Suprapubic skin (tissue), 4 donors: Measurements from ENCODE around the gene PMEL. TPM values are rescaled to one million over a fixed set of nuclear protein-coding genes. Genes with fewer than 3 reads are reported as not detected.

ENCODE experiments used
- DNase-seq, 2 donors: peaks; one replicate each; pipeline ENCODE4 v3.0.0-alpha.2; 2019; ENCODE audit warnings: low spot score in 2 of 2
- H3K27ac ChIP-seq: fragments of 200-600 bp; sonication (generic); one replicate; pipeline ENCODE4 v1.5.1; 2019
- H3K27me3 ChIP-seq: fragments of 200-600 bp; sonication (generic); one replicate; pipeline ENCODE4 v1.5.1; 2019
- H3K36me3 ChIP-seq: fragments of 200-600 bp; sonication (generic); one replicate; pipeline ENCODE4 v1.5.1; 2019
- H3K4me1 ChIP-seq: fragments of 200-600 bp; sonication (generic); one replicate; pipeline ENCODE4 v1.5.1; 2019
- H3K4me3 ChIP-seq: fragments of 200-600 bp; sonication (generic); one replicate; pipeline ENCODE4 v1.5.1; 2019; ENCODE audit warnings: mild to moderate bottlenecking
- H3K9me3 ChIP-seq: fragments of 200-600 bp; sonication (generic); one replicate; pipeline ENCODE4 v1.5.1; 2019
- EP300 ChIP-seq: sonication (generic); formaldehyde crosslinking; IDR thresholded peaks from one replicate; pipeline ENCODE4 v1.6.1; 2017; ENCODE audit warnings: antibody characterized with exemption
- POLR2A ChIP-seq, 2 donors: fragments of 450-650 bp; IDR thresholded peaks; one replicate each; pipeline ENCODE4 v1.6.1; 2017; ENCODE audit warnings: antibody characterized with exemption in 2 of 2, mild to moderate bottlenecking in 2 of 2, moderate library complexity in 2 of 2
- POLR2AphosphoS5 ChIP-seq, 3 donors: sonication (generic); formaldehyde crosslinking; IDR thresholded peaks; one replicate each; pipeline ENCODE4 v1.6.1; 2017; ENCODE audit warnings: antibody characterized with exemption in 3 of 3
- WGBS: methylation state at CpG from one replicate; pipeline ENCODE4 v1.1.5; 2018; 5-methylcytosine and 5-hydroxymethylcytosine counted together
- total RNA-seq, 4 donors: library from RNA; depleted of rRNA; stranded (reverse); fragments of >200 nt; gene quantifications; one replicate each; pipeline ENCODE4 v1.1.0, GENCODE V29; 2016
- TF ChIP-seq, protein P1 (sequence below), 2 donors: fragments of 200-600 bp in 1 of 2; fragments of 450-650 bp in 1 of 2; sonication (generic) in 1 of 2; IDR thresholded peaks; one replicate each; pipeline ENCODE4 v1.5.1; 2016 to 2019; ENCODE audit warnings: antibody characterized with exemption in 2 of 2, mild to moderate bottlenecking in 1 of 2, moderate library complexity in 1 of 2

The PMEL gene
- total RNA-seq, 4 donors from 2014 or later, result 54.4 to 188 (median 71.7) TPM

DNA sequence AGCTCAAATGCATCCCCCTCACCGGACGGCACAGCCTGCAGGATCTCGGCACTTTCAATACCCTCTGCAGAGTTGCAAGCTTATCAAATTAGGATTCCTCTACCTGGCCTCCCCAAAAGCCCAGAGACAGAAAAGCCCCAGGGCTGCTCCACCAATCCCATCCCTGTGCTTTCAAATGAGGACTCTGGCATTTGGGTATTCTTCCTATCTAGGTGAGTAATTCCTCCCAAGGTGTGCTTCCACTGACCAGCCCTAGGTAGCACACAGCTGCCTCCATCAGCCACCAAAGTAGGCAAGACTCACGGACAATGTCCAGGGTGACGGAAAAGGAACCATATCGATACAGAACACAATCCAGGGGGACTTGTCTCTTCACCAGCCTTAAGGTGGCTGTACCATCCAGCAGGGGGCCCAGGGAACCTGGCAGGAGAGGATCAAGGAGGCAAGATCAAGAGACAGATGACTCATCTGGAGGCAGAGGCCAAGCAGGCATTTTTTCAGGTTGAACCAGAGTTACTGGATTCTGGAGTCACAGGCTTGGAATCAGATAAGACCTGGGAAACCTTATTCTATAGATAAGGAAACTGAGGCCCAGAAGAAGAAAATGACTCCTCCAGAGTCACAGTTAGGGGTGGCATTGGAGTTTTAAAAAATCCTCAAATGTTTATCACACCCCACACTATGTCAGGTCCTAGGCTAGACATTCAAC is 9.9 kb downstream of the PMEL start:
- Histone ChIP-seq H3K27ac (peak overlapping the region; percentile 67), H3K36me3 (peaks cover 36% of the 10 kb centered on the region), H3K9me3 (no peaks in the 10 kb centered on the region), H3K4me1 (peaks cover 37% of the 10 kb centered on the region), H3K4me3 (no peak overlapping the region), H3K27me3 (no peaks in the 10 kb centered on the region)
- 63% methylated on average over 6 of the region's 6 CpGs for WGBS
- no peak for TF ChIP-seq POLR2AphosphoS5 (IDR thresholded peaks at IDR 0.05)
- TF ChIP-seq, protein P1, sequence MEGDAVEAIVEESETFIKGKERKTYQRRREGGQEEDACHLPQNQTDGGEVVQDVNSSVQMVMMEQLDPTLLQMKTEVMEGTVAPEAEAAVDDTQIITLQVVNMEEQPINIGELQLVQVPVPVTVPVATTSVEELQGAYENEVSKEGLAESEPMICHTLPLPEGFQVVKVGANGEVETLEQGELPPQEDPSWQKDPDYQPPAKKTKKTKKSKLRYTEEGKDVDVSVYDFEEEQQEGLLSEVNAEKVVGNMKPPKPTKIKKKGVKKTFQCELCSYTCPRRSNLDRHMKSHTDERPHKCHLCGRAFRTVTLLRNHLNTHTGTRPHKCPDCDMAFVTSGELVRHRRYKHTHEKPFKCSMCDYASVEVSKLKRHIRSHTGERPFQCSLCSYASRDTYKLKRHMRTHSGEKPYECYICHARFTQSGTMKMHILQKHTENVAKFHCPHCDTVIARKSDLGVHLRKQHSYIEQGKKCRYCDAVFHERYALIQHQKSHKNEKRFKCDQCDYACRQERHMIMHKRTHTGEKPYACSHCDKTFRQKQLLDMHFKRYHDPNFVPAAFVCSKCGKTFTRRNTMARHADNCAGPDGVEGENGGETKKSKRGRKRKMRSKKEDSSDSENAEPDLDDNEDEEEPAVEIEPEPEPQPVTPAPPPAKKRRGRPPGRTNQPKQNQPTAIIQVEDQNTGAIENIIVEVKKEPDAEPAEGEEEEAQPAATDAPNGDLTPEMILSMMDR (IDR thresholded peaks at IDR 0.05), result peak in 1 of 2 donors; percentile 43
- TF ChIP-seq POLR2A (IDR thresholded peaks at IDR 0.05), result no peak
- no peak for TF ChIP-seq EP300
- no peak for DNase-seq

DNA sequence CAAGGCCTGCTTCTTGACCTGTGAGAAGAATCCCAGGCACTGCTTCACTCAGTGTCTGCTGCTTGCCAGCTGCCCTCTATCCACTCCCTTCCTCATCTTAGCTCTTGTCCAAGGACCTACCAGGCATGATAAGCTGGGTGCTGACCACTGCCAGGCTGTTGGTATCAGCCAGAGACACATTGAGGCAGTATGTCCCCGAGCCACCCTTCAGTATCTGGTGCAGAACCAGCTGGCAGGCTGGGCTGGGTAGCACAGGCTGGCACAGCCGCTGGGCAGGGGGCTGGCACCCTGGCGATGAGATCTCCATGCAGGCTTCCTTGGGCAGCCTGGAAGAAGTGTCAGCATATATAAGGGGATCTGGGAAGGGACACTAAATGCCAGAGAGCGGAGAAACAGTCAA is 10.5 kb downstream of the PMEL start:
- Histone ChIP-seq H3K4me3 (no peak overlapping the region), H3K36me3 (peaks cover 37% of the 10 kb centered on the region), H3K9me3 (no peaks in the 10 kb centered on the region), H3K27me3 (no peaks in the 10 kb centered on the region), H3K27ac (peak overlapping the region; percentile 67), H3K4me1 (peaks cover 37% of the 10 kb centered on the region)
- WGBS, result 83% methylated on average over 3 of the region's 4 CpGs
- TF ChIP-seq EP300 (no peak), POLR2AphosphoS5 (IDR thresholded peaks at IDR 0.05) (no peak), POLR2A (IDR thresholded peaks at IDR 0.05) (no peak)
- TF ChIP-seq, protein P1 (IDR thresholded peaks at IDR 0.05), result no peak
- DNase-seq, result no peak

DNA sequence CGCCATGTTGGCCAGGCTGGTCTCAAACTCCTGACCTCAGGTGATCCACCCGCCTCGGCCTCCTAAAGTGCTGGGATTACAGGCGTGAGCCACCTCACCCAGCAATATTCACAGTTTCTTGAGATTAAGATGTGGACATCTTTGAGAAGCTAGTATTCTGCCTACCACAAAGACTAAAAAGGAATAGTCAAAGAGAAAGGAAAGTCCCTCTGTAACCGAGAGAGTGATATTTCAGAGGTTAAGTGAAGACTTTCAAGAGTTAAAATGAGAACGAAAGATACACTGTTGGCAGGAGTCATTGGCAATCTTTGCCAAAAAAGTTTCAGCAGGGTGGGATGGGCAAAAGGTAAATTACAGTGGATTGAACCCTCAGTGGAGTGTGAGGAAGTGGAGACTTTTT is 19.3 kb downstream of the PMEL start:
- Histone ChIP-seq H3K27me3 (no peaks in the 10 kb centered on the region), H3K36me3 (peaks cover 69% of the 10 kb centered on the region), H3K9me3 (no peaks in the 10 kb centered on the region), H3K27ac (no peak overlapping the region), H3K4me3 (no peak overlapping the region), H3K4me1 (no peaks in the 10 kb centered on the region)
- DNase-seq, result no peak
- TF ChIP-seq, protein P1 (IDR thresholded peaks at IDR 0.05), result no peak
- TF ChIP-seq POLR2A (IDR thresholded peaks at IDR 0.05) (no peak), POLR2AphosphoS5 (IDR thresholded peaks at IDR 0.05) (no peak), EP300 (no peak)
- WGBS, result 81% methylated on average over 6 of the region's 6 CpGs

DNA sequence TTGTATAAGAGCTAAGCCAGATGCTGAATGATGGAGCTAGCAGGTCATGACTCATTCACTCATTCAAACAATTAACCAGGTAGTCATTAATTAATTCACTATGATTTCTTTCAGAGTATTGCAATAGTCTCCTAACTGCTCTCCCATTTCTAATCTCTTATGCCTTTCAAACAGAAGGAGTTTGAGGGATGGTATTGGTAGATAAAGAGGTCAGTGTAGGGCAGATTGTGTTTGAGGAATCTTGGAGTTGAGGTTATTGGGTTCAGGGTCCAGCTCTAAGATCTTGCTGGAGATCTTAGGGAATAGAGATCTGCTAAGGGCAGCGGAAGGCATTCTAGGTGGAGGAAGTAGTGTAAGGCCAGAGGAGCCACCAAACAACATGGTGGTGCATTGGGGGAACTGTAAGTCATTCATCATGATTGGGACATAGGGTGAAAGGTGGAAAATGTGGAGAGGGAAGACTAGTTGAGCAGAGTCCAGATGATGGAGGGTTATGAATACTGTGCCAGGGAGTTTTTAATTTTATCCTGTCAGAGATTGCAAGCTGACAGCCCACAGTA is 23.2 kb downstream of the PMEL start:
- Histone ChIP-seq H3K4me3 (no peak overlapping the region), H3K4me1 (peaks cover 13% of the 10 kb centered on the region), H3K36me3 (peaks cover 77% of the 10 kb centered on the region), H3K27ac (no peak overlapping the region), H3K9me3 (no peaks in the 10 kb centered on the region), H3K27me3 (no peaks in the 10 kb centered on the region)
- no peak for TF ChIP-seq POLR2A (IDR thresholded peaks at IDR 0.05)
- no peak for TF ChIP-seq POLR2AphosphoS5 (IDR thresholded peaks at IDR 0.05)
- TF ChIP-seq, protein P1 (IDR thresholded peaks at IDR 0.05), result no peak
- no peak for TF ChIP-seq EP300
- no peak for DNase-seq
- WGBS, result 90% methylated on average over 1 of the region's 1 CpG

DNA sequence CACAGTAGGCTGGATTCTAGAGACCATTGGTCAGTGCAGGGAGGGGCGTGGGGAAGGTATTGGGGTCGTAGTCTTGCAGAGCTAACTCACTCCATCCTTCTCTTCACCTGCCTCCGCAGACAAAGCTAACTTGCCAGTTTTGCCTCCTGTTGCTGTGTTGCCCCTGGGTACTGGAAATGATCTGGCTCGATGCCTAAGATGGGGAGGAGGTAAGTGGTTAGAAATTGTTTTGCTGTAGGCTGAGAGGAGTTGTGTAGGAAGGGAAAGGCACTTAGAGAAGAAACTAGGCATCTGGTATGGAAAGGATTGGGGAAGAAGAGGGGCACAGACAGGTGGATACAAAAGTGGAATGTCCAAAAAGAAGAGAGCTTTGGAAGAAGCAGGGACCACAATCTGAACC is 23.8 kb downstream of the PMEL start:
- TF ChIP-seq POLR2AphosphoS5 (IDR thresholded peaks at IDR 0.05), result no peak
- TF ChIP-seq POLR2A (IDR thresholded peaks at IDR 0.05), result no peak
- no peak for TF ChIP-seq EP300
- TF ChIP-seq, protein P1 (IDR thresholded peaks at IDR 0.05), result no peak
- no peaks in the 10 kb centered on the region for H3K9me3 ChIP-seq
- H3K4me3 ChIP-seq, result no peak overlapping the region
- 74% methylated on average over 4 of the region's 4 CpGs for WGBS
- H3K27ac ChIP-seq, result no peak overlapping the region
- H3K4me1 ChIP-seq, result peaks cover 13% of the 10 kb centered on the region
- DNase-seq, result no peak
- no peaks in the 10 kb centered on the region for H3K27me3 ChIP-seq
- peaks cover 73% of the 10 kb centered on the region for H3K36me3 ChIP-seq
